HAP-1 (cell line): ENCODE measurements around the gene RCSD1.

ENCODE experiments used
- DNase-seq, 2 experiments: peaks; one replicate each; pipeline ENCODE4 v3.0.0-alpha.2; 2016 to 2020; ENCODE audit warnings: low spot score in 2 of 2
- H3K27me3 ChIP-seq: fragments of 250-450 bp; sonication (Bioruptor Pico); 2 replicates; pipeline ENCODE4 v1.5.1; 2020; ENCODE audit warnings: low read depth, mild to moderate bottlenecking, moderate library complexity
- H3K36me3 ChIP-seq: fragments of 250-450 bp; sonication (Bioruptor Pico); replicated peaks from 2 replicates; pipeline ENCODE4 v1.5.1; 2020; ENCODE audit warnings: mild to moderate bottlenecking
- H3K4me1 ChIP-seq: fragments of 250-450 bp; sonication (Bioruptor Pico); 2 replicates; pipeline ENCODE4 v1.5.1; 2020; ENCODE audit warnings: mild to moderate bottlenecking
- H3K4me3 ChIP-seq: fragments of 250-450 bp; sonication (Bioruptor Pico); 2 replicates; pipeline ENCODE4 v1.5.1; 2020; ENCODE audit warnings: mild to moderate bottlenecking, moderate library complexity
- H3K9me3 ChIP-seq: fragments of 250-450 bp; sonication (Bioruptor Pico); 2 replicates; pipeline ENCODE4 v1.5.1; 2020; ENCODE audit warnings: mild to moderate bottlenecking, moderate library complexity
- in situ Hi-C: fragments of 300-500 bp; cut with MboI; formaldehyde crosslinking; loops from 3 replicates; pipeline ENCODE4 v1.14.3; 2020; ENCODE audit warnings: low sequenced_read_pairs, inconsistent platforms, mixed read lengths

Gene RCSD1

DNA sequence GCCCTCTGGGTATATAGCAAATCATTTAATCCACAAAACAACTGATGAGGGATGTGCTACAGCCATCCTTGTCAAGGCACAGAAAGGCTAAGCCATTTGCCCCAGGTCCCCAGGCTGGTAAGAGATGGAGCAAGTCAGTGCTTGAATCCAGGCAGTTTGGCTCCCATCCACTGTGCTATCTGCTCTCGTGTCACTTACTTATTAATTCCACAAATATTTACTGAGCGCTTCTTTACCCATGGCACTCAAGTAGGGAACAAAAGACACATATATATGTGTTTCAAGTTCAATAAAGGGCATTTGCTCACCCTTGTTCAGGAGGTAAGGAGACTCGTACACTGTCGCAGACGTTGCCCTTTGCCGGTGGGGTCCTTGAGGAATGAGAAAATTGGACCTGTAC, 53.2 kb downstream of the RCSD1 start:
- in situ Hi-C loops: loop anchor here (10.0 to 25.0 kb wide), 2 partner anchors 421 to 618 kb away; no protein-coding TSS in a partner anchor
- no peaks in the 10 kb centered on the region for H3K36me3 ChIP-seq
- DNase-seq: no peak
- no peak overlapping the region for H3K4me3 ChIP-seq
- H3K4me1 ChIP-seq: no peaks in the 10 kb centered on the region
- no peaks in the 10 kb centered on the region for H3K9me3 ChIP-seq
- no peaks in the 10 kb centered on the region for H3K27me3 ChIP-seq

DNA sequence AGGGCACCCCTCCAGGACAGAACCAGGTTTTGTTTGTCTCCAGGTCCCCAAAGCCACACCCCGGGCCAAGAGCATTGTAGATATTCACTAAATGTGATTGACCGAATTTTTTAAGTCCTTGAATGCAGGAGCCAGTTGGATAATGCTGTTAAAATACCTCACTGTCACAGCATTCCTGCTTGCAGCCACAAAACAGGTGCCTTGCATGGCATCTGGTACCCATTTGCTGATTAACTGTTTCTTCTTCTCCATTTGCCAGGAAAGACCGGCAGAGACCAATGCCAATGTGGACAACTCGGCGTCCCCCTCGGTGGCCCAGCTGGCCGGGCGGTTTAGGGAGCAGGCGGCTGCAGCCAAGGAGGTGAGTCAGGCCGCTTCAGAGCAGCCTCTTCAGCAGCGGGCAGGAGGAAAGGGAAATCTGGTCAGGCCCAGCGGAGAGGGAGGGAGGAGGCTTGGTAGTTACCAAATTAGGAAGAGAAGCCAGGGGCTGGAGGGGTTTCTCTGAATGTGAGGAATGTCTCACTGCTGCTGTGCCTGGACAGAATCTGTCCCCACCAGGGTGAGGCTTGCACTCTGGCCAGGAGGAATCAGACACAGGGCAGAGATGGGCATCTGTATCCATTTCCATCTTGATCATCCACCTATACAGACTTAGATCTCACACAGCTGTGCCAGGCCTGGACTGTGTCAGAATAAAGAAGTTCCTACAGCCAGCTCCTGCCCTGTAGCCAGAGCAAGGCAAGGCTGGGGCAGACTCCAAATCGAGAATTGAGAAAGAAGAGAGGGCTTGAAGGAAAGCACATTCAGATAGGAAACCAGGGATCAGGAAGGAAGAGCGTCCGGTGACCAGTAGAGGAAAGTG, 53.8 kb downstream of the RCSD1 start:
- Histone ChIP-seq H3K4me1 (no peaks in the 10 kb centered on the region), H3K27me3 (no peaks in the 10 kb centered on the region), H3K4me3 (no peak overlapping the region), H3K9me3 (no peaks in the 10 kb centered on the region), H3K36me3 (no peaks in the 10 kb centered on the region)
- in situ Hi-C loops: loop anchor here (10.0 to 25.0 kb wide), 2 partner anchors 422 to 619 kb away; no protein-coding TSS in a partner anchor
- no peak for DNase-seq

DNA sequence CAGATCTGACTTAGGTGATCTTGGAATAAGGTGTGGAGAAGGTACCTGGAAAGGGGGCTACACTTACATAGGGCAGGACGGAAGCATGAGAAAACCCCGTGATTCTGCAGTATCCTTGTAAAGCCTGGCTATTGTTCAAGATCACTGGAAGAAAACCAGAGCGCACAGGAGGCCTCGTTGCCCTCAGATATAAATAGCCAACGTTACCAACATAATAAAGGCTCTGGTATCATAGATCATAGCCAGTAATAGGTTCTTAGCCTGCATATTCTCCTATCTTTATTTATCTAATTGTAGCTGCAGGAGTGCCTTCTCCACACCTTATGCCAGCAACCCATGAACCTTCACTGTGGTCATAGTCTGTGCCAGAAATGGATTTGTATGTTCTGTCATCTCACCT, 55.8 kb downstream of the RCSD1 start:
- H3K4me1 ChIP-seq: no peaks in the 10 kb centered on the region
- H3K9me3 ChIP-seq: no peaks in the 10 kb centered on the region
- no peaks in the 10 kb centered on the region; the same call in 1 of the 2 replicates for H3K27me3 ChIP-seq
- no peak overlapping the region for H3K4me3 ChIP-seq
- H3K36me3 ChIP-seq: no peaks in the 10 kb centered on the region
- no peak for DNase-seq
- in situ Hi-C loops: loop anchor here (10.0 to 25.0 kb wide), 2 partner anchors 424 to 621 kb away; no protein-coding TSS in a partner anchor

DNA sequence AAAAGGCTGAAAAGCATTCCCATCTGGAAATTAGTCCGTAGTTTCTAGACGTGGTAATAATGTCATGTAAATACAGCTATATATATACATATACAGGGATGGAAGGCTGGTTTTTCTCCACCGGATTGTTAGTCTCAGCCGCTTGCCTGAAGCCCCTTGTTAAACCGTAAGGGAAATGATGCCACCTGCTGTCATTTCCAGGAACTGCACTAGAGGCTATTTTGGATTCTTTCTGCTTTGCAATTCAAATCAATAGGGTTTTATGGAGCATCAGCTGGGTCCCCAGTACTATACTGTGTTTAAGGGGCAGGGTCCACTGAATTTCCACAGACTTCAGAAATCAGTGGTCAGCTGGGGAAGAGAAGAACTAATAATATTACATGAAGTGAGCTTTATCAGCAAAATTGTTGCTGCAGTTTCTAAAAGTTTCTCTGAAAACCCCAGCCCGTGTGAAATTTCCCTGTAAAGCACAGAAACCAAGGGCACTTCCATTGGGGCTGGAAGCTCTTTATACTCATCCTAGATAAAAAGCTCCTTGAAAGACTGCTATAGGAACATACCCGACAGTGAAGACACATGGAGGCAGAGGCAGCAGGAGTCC, 58.0 kb downstream of the RCSD1 start:
- Histone ChIP-seq H3K27me3 (no peaks in the 10 kb centered on the region; the same call in 1 of the 2 replicates), H3K4me3 (no peak overlapping the region), H3K4me1 (no peaks in the 10 kb centered on the region), H3K36me3 (no peaks in the 10 kb centered on the region), H3K9me3 (no peaks in the 10 kb centered on the region)
- in situ Hi-C loops: loop anchor here (10.0 to 25.0 kb wide), 2 partner anchors 426 to 623 kb away; no protein-coding TSS in a partner anchor
- DNase-seq: peak; percentile 57 to 87

DNA sequence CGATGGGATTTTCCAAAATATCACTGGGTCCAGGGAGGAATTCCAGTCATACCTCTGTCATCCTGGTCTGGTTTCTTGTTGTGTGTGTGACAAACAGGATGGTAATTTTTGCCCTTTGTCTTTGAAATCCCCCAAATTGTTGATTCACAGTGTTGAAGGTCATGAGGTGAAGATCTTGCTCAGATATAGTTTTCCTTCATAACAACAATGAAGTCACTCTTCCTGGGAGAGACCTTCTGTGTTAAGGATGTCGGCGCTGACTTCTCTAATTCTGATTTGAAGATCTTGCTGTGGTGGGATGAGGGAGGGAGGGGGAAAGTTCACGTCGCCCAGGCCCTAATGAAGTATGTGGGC, 59.5 kb downstream of the RCSD1 start:
- Histone ChIP-seq H3K4me1 (no peaks in the 10 kb centered on the region), H3K36me3 (no peaks in the 10 kb centered on the region), H3K9me3 (no peaks in the 10 kb centered on the region), H3K4me3 (no peak overlapping the region), H3K27me3 (no peaks in the 10 kb centered on the region; the same call in 1 of the 2 replicates)
- DNase-seq: no peak
- in situ Hi-C loops: loop anchor here (10.0 to 25.0 kb wide), 2 partner anchors 427 to 625 kb away; no protein-coding TSS in a partner anchor

DNA sequence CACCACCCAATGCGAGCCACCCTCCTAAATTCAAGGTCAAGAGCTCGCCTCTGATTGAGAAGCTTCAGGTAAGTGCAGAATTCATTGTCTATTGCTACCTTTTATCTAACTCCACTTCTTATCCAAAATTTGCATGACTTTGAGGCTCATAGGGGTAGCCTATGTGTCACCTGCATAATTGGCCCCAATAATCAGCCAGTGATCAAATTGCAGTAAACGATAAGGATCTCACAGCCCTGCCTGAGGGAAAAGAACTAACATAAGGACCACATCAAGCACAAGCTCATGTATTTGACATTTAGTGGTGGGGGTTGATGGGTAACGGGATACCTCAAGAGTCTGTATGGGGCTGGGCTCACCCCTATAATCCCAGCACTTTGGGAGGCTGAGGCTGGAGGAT, 60.0 kb downstream of the RCSD1 start:
- Histone ChIP-seq H3K27me3 (no peaks in the 10 kb centered on the region; the same call in 1 of the 2 replicates), H3K9me3 (no peaks in the 10 kb centered on the region), H3K4me3 (no peak overlapping the region), H3K4me1 (no peaks in the 10 kb centered on the region), H3K36me3 (no peaks in the 10 kb centered on the region)
- in situ Hi-C loops: loop anchor here (25.0 kb wide), 1 partner anchor 428 kb away; no protein-coding TSS in a partner anchor
- no peak for DNase-seq

DNA sequence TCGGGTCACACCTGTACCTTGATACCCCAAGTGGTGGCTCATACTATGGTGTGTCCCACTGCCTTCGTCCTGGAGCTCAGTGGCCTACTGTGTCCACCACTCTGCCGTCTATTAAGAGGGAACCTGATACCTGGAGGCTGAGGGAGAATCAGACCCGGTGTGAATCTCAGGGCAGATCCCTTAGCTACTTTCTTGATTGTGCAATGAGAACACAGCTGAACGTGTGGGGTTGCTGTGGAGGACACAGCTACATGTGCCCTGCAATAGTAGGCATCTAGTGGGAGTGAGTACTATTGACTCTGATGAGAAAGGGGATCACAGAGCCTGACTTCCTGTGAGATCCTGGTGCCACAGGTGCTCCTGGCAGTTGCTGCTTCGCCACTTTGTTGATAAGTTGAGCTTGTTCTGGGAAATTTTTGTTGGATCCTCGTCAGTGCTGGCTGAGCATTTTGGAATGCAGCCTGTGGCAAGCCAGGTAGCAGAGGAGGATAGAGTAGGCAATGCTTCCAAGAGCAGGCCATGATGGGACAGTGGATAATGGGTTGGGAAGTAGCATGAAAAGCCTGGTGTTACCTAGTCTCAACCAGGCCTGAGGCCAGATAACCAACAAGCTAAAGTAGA, 63.5 kb downstream of the RCSD1 start:
- H3K9me3 ChIP-seq: no peaks in the 10 kb centered on the region
- no peak overlapping the region for H3K4me3 ChIP-seq
- H3K36me3 ChIP-seq: no peaks in the 10 kb centered on the region
- no peaks in the 10 kb centered on the region for H3K4me1 ChIP-seq
- DNase-seq: no peak
- in situ Hi-C loops: loop anchor here (25.0 kb wide), 1 partner anchor 431 kb away; no protein-coding TSS in a partner anchor
- no peaks in the 10 kb centered on the region; the same call in 1 of the 2 replicates for H3K27me3 ChIP-seq

DNA sequence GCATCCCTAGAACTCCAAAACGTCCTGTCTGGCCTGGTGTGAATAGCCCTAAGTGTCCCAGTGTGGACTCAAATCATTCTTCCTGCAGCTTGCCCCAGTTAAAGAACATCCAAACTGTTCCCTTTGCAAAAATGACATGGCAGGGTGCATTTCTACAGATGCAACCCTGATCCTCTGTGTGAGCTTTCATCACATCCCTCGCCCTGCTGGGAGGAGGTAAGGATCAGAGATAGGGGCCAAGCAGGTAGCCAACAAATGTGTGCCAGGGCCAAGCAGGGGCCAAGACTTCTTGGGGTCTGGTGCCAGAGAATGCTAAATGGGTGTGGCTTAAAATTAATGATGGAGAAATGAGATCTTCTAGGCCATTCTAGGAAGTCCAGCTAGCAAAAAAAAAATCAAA, 64.7 kb downstream of the RCSD1 start:
- Histone ChIP-seq H3K36me3 (no peaks in the 10 kb centered on the region), H3K27me3 (no peaks in the 10 kb centered on the region; the same call in 1 of the 2 replicates), H3K4me3 (no peak overlapping the region), H3K9me3 (no peaks in the 10 kb centered on the region), H3K4me1 (no peaks in the 10 kb centered on the region)
- in situ Hi-C loops: loop anchor here (25.0 kb wide), 1 partner anchor 432 kb away; no protein-coding TSS in a partner anchor
- no peak for DNase-seq

DNA sequence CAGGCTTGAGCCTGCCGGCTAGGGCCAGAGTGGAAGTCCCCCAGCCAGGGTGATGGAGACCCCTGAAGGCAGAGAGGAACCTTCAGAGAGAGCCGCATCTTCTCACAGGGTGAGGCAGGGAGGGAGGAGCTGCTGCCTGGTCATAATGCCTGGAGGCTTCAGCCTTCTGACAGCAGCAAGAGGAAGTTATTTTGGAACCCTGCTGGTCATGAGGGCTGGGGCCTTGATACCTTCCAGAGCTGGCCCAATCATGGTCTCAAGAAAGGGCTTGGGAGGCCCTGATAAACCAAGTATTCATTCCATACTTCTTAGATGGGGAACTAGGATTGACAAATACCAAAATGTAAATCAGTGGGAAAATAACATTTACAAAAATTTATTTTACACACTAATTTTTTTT, 65.1 kb downstream of the RCSD1 start:
- in situ Hi-C loops: loop anchor here (25.0 kb wide), 1 partner anchor 433 kb away; no protein-coding TSS in a partner anchor
- Histone ChIP-seq H3K4me1 (no peaks in the 10 kb centered on the region), H3K27me3 (no peaks in the 10 kb centered on the region; the same call in 1 of the 2 replicates), H3K36me3 (no peaks in the 10 kb centered on the region), H3K9me3 (no peaks in the 10 kb centered on the region), H3K4me3 (no peak overlapping the region)
- DNase-seq: no peak

DNA sequence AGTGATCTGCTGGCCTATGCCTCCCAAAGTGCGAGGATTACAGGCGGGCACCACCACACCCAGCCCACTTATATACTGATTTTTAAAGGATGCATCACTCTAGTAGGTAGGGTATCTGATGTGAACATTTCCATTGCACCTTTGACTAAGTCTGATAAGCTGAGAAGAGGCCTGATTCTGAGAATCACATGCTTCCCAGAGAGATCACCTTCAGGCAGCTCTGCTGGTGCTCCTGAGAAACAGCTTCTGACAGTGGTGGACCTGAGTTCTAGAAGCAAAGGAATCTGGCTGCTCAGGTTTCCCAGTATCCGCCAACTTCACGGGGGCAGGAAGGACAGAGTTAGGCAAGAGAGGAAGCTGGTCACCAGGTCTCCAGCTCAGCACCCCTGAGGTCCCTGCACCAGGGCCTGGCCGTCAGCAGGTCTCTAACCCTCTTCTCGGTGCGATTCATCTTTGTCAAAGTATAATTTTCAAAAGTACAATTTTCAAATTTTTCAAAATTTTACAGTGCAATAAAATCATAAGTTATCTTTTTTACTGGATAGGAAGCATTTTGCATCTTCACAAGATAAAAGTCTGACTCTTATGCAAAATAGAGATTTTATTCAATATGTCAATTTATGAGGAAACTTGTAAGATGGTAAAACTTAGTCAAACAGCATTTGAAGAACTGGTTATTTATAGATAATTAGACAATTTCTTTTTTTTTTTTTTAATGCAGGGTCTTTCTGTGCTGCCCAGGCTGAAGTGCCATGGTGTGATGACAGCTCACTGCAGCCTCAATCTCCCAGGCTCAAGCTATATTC, 65.9 kb downstream of the RCSD1 start:
- in situ Hi-C loops: loop anchor here (25.0 kb wide), 1 partner anchor 434 kb away; no protein-coding TSS in a partner anchor
- H3K9me3 ChIP-seq: no peaks in the 10 kb centered on the region
- no peaks in the 10 kb centered on the region for H3K4me1 ChIP-seq
- no peaks in the 10 kb centered on the region for H3K27me3 ChIP-seq
- H3K36me3 ChIP-seq: no peaks in the 10 kb centered on the region
- no peak overlapping the region for H3K4me3 ChIP-seq
- DNase-seq: no peak

DNA sequence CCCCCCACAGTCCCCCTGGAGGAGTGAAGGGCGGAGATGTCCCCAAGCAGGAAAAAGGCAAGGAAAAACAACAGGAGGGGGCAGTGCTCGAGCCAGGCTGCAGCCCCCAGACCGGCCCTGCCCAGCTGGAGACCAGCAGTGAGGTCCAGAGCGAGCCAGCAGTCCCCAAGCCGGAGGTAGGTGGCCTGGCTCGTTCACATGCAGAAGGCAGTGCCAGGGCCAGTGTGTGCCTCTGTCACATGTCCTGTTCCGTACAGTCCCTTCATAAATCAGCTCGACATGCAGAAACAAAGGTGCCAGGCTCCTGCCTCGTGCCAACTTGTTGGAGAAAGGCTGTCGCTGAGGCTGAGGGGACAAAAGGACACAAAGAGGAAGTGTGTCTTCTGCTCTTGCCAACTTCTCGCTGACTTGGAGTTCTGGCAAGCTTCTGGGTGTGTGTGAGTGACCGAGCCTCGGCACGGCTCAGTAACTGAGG, 67.7 kb downstream of the RCSD1 start:
- H3K4me1 ChIP-seq: no peaks in the 10 kb centered on the region
- no peaks in the 10 kb centered on the region for H3K36me3 ChIP-seq
- DNase-seq: no peak
- H3K4me3 ChIP-seq: no peak overlapping the region
- H3K27me3 ChIP-seq: no peaks in the 10 kb centered on the region; the same call in none of the 2 replicates
- no peaks in the 10 kb centered on the region for H3K9me3 ChIP-seq
- in situ Hi-C loops: loop anchor here (25.0 kb wide), 1 partner anchor 435 kb away; no protein-coding TSS in a partner anchor

DNA sequence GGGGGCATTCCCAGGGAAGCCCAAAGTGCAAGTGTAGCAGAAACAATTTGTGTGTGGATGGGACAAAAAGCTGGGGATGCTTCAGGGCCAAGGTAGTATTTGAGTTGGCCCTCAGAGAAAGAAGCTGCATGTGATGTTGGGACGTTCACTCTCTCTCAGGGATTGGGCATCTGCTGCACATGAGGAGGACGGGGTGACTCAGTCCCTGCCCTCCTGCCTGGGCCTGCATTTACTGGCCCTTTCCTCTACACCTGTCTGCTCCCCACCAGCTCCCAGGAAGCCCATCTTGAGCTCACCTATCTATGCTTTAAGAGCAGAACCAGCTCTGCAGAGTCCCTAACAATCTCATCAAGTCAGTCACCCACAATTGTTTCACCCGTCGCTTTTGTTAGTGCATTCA, 68.3 kb downstream of the RCSD1 start:
- Histone ChIP-seq H3K27me3 (no peaks in the 10 kb centered on the region; the same call in none of the 2 replicates), H3K4me1 (no peaks in the 10 kb centered on the region), H3K36me3 (no peaks in the 10 kb centered on the region), H3K4me3 (no peak overlapping the region), H3K9me3 (no peaks in the 10 kb centered on the region)
- DNase-seq: no peak
- in situ Hi-C loops: loop anchor here (25.0 kb wide), 1 partner anchor 436 kb away; no protein-coding TSS in a partner anchor
